Right lobe of liver (tissue), 4 donors: ENCODE measurements around the gene URB1.
"Not testable (repeated sequence)": the region's sequence is repeated elsewhere in the genome, so short reads cannot be mapped to it uniquely, and the experiment has no call there.

Experiments used
- POLR2A ChIP-seq: fragments of 450-650 bp; IDR thresholded peaks from one replicate; pipeline ENCODE4 v1.6.1; 2017; ENCODE audit warnings: antibody characterized with exemption, mild to moderate bottlenecking
- TF ChIP-seq, protein P1 (sequence below), 4 donors: fragments of 200-600 bp in 3 of 4; fragments of 450-650 bp in 1 of 4; IDR thresholded peaks; one replicate each; pipeline versions ENCODE4 v1.5.1 to v1.8.0; 2016 to 2022; ENCODE audit warnings: antibody characterized with exemption in 4 of 4, mild to moderate bottlenecking in 2 of 4
- donor health status: DM: no; HTN: no; CAD: no.
- donor health status: DM: no; HTN: no; CAD: no.
- donor health status: DM: no; HTN: yes; CAD: no.

DNA sequence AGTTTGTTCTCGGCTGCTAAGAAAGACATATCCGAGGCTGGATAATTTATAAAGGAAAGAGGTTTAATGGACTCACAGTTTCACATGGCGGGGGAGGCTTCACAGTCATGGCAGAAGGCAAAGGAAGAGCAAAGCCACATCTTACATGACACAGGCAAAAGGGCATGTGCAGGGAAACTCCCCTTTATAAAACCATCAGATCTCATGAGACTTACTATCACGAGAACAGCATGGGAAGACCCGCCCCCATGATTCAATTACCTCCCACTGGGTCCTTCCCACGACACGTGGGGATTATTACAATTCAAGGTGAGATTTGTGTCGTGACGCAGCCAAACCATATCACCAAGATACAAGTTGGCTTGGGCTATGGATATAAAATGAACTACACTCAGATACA, 81.8 kb downstream of the URB1 start:
- TF ChIP-seq, protein P1, sequence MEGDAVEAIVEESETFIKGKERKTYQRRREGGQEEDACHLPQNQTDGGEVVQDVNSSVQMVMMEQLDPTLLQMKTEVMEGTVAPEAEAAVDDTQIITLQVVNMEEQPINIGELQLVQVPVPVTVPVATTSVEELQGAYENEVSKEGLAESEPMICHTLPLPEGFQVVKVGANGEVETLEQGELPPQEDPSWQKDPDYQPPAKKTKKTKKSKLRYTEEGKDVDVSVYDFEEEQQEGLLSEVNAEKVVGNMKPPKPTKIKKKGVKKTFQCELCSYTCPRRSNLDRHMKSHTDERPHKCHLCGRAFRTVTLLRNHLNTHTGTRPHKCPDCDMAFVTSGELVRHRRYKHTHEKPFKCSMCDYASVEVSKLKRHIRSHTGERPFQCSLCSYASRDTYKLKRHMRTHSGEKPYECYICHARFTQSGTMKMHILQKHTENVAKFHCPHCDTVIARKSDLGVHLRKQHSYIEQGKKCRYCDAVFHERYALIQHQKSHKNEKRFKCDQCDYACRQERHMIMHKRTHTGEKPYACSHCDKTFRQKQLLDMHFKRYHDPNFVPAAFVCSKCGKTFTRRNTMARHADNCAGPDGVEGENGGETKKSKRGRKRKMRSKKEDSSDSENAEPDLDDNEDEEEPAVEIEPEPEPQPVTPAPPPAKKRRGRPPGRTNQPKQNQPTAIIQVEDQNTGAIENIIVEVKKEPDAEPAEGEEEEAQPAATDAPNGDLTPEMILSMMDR (IDR thresholded peaks at IDR 0.05), result not testable (repeated sequence)
- TF ChIP-seq POLR2A, result not testable (repeated sequence)
